Erythroblast (primary cell): ENCODE results near the gene THBS3.
"Not testable (repeated sequence)": the region's sequence is repeated elsewhere in the genome, so short reads cannot be mapped to it uniquely, and the experiment has no call there.

Source experiments
- GATA1 ChIP-seq: IDR thresholded peaks from 2 replicates; pipeline ENCODE4 v1.6.1; 2011; ENCODE audit warnings: low read depth, mild to moderate bottlenecking, control low read depth, low read length, moderate library complexity
- POLR2A ChIP-seq: IDR thresholded peaks from 2 replicates; pipeline ENCODE4 v1.6.1; 2011; ENCODE audit warnings: mild to moderate bottlenecking, low read length

DNA sequence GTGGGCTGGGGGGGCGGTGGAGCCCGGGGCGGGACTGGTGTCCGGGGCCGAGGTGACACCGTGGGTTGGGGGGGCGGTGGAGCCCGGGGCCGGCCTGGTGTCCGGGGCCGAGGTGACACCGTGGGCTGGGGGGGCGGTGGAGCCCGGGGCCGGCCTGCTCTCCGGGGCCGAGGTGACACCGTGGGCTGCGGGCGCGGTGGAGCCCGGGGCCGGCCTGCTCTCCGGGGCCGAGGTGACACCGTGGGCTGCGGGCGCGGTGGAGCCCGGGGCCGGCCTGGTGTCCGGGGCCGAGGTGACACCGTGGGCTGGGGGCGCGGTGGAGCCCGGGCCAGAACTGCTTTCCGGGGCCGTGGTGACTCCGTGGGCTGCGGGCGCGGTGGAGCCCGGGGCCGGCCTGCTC is 17.8 kb downstream of the THBS3 start:
- not testable (repeated sequence) for TF ChIP-seq POLR2A, GATA1
